Lung (tissue), 12 donors: ENCODE measurements around the gene SETD2. TPM values are rescaled to one million over a fixed set of nuclear protein-coding genes. Genes with fewer than 3 reads are reported as not detected.
"Not testable (repeated sequence)": the region's sequence is repeated elsewhere in the genome, so short reads cannot be mapped to it uniquely, and the experiment has no call there.

Source experiments
- ATAC-seq: fragments of 200-7000 bp; cut with Tn5 transposase; one replicate; pipeline ENCODE4 v1.9.1; 2020; ENCODE audit warnings: moderate number of reproducible peaks; ENCODE audit not compliant: insufficient read depth, low FRiP score
- DNase-seq, 3 donors: peaks; one replicate each; pipeline ENCODE4 v3.0.0-alpha.2; 2013 to 2017
- H3K27ac ChIP-seq, 2 donors: one replicate each; pipeline ENCODE4 v1.5.1; 2013; ENCODE audit warnings: mild to moderate bottlenecking in 2 of 2, moderate library complexity in 2 of 2, control low read depth in 1 of 2, inconsistent platforms in 1 of 2, low read depth in 1 of 2, low read length in 1 of 2
- H3K27me3 ChIP-seq, 3 donors: one replicate each; pipeline ENCODE4 v1.5.1; 2013; ENCODE audit warnings: low read length in 2 of 3; ENCODE audit not compliant: control insufficient read depth in 3 of 3, insufficient read depth in 3 of 3
- H3K36me3 ChIP-seq, 4 donors: one replicate each; pipeline ENCODE4 v1.5.1; 2013; ENCODE audit warnings: low read length in 4 of 4, mild to moderate bottlenecking in 1 of 4, moderate library complexity in 1 of 4; ENCODE audit not compliant: control insufficient read depth in 4 of 4, insufficient read depth in 4 of 4
- H3K4me1 ChIP-seq, 5 donors: one replicate each; pipeline ENCODE4 v1.5.1; 2013; ENCODE audit warnings: low read length in 5 of 5, mild to moderate bottlenecking in 2 of 5, moderate library complexity in 1 of 5; ENCODE audit not compliant: control insufficient read depth in 5 of 5, insufficient read depth in 5 of 5
- H3K4me3 ChIP-seq: one replicate; pipeline ENCODE4 v1.5.1; 2013; ENCODE audit warnings: mild to moderate bottlenecking, control low read depth, moderate library complexity
- H3K9ac ChIP-seq, 2 donors: one replicate each; pipeline ENCODE4 v1.5.1; 2013; ENCODE audit warnings: low read length in 2 of 2, control low read depth in 1 of 2; ENCODE audit not compliant: insufficient read depth in 1 of 2
- H3K9me3 ChIP-seq, 4 donors: one replicate each; pipeline ENCODE4 v1.5.1; 2013; ENCODE audit warnings: low read length in 3 of 4, mild to moderate bottlenecking in 1 of 4, moderate library complexity in 1 of 4; ENCODE audit not compliant: control insufficient read depth in 4 of 4, insufficient read depth in 3 of 4
- CTCF ChIP-seq: IDR thresholded peaks from 2 replicates; pipeline ENCODE4 v1.5.1; 2012; ENCODE audit warnings: mild to moderate bottlenecking; ENCODE audit errors: control extremely low read depth, extremely low read depth
- WGBS, 2 donors: extraction: QIAGEN DNeasy Blood & Tissue Kit; methylation state at CpG; one replicate each; pipeline ENCODE4 v1.1.7; 2013; 5-methylcytosine and 5-hydroxymethylcytosine counted together
- polyA plus RNA-seq, 2 donors: library from polyadenylated mRNA; stranded (reverse); fragments of 200-250 nt; gene quantifications; one replicate each; pipeline ENCODE4 v1.2.1, GENCODE V29; 2013
- total RNA-seq, 2 donors: library from RNA; depleted of rRNA in 1 of 2; stranded (reverse); fragments of >200 nt in 1 of 2; gene quantifications; one replicate each; pipeline ENCODE4 v1.2.1, GENCODE V29; 2014 to 2021
- donor health status: control.
- donor health status: control.
- donor health status: Bipolar disorder and iron deficiency.
- donor health status: healthy.
- donor health status: DM: yes; HTN: yes; CAD: no.

The SETD2 gene
- total and polyA plus RNA-seq, 4 donors: 10.4 to 107 (median 25.0) TPM

GRCh38 chr3:47042231-47042791, 121.6 kb downstream of the SETD2 start:
- Histone ChIP-seq H3K9ac (no peak overlapping the region), H3K4me3 (no peak overlapping the region), H3K4me1 (peaks cover 0 to 2% (median 0%) of the 10 kb centered on the region in 5 donors), H3K9me3 (no peaks in the 10 kb centered on the region), H3K27me3 (no peaks in the 10 kb centered on the region), H3K36me3 (peaks cover 19 to 33% (median 25%) of the 10 kb centered on the region in 4 donors), H3K27ac (no peak overlapping the region)
- no peak for DNase-seq
- 78% methylated on average over 5 of the region's 5 CpGs for WGBS, 2 donors
- no peak for TF ChIP-seq CTCF
- no peak for ATAC-seq

GRCh38 chr3:47041114-47041513, 122.8 kb downstream of the SETD2 start:
- WGBS, 2 donors: 98 to 99% methylated on average over 3 of the region's 3 CpGs
- Histone ChIP-seq H3K36me3 (peaks cover 20 to 35% (median 26%) of the 10 kb centered on the region in 4 donors), H3K27me3 (no peaks in the 10 kb centered on the region), H3K27ac (no peak overlapping the region), H3K4me3 (no peak overlapping the region), H3K9ac (no peak overlapping the region), H3K9me3 (no peaks in the 10 kb centered on the region), H3K4me1 (peaks cover 0 to 2% (median 0%) of the 10 kb centered on the region in 5 donors)
- no peak for TF ChIP-seq CTCF
- ATAC-seq (no peak), DNase-seq (no peak)

GRCh38 chr3:47037302-47037701, 126.6 kb downstream of the SETD2 start:
- H3K9ac ChIP-seq, H3K9me3 ChIP-seq, ATAC-seq, H3K27me3 ChIP-seq, DNase-seq, H3K4me3 ChIP-seq, H3K4me1 ChIP-seq, H3K27ac ChIP-seq: not testable (repeated sequence)
- H3K36me3 ChIP-seq: peaks cover 26 to 42% (median 31%) of the 10 kb centered on the region in 4 donors
- WGBS, 2 donors: 72 to 83% methylated on average over 6 of the region's 6 CpGs

- Histone ChIP-seq H3K36me3 (peaks cover 22 to 38% (median 26%) of the 10 kb centered on the region in 4 donors), H3K9me3 (no peaks in the 10 kb centered on the region), H3K4me3 (no peak overlapping the region), H3K9ac (no peak overlapping the region), H3K27me3 (no peaks in the 10 kb centered on the region), H3K4me1 (peaks cover 0 to 2% (median 0%) of the 10 kb centered on the region in 5 donors), H3K27ac (no peak overlapping the region)
- DNase-seq (no peak), ATAC-seq (no peak)
- TF ChIP-seq CTCF: no peak
- WGBS, 2 donors: 69 to 91% methylated on average over 3 of the region's 3 CpGs
Measured at GRCh38 chr3:47036145-47036544, 127.8 kb downstream of the SETD2 start.
